Common myeloid progenitor, CD34-positive (primary cell): ENCODE results near the gene CNN2.

Experiments
- CTCF ChIA-PET: fragments of 350-600 bp; sonication (Branson Sonifier 250); formaldehyde crosslinking; loops from one replicate; lab custom pipeline; 2021; ENCODE audit warnings: antibody characterized with exemption; lab: Charles Lee
- POLR2A ChIA-PET: fragments of 350-600 bp; sonication (Branson Sonifier 250); formaldehyde crosslinking; loops from one replicate; lab custom pipeline; 2021; ENCODE audit warnings: antibody characterized with exemption; lab: Charles Lee
- DNase-seq, 3 donors: peaks; one replicate each; pipeline versions ENCODE4 v3.0.0 to v3.0.0-alpha.2; 2013
- H3K27ac ChIP-seq, 2 experiments: 1 replicate in 1 of 2; 2 replicates in 1 of 2; pipeline ENCODE4 v1.7.0; 2013; ENCODE audit warnings: inconsistent platforms in 2 of 2, low read length in 2 of 2, mild to moderate bottlenecking in 2 of 2, low read depth in 1 of 2, moderate library complexity in 1 of 2; ENCODE audit not compliant: severe bottlenecking in 2 of 2, insufficient read depth in 1 of 2, poor library complexity in 1 of 2
- H3K27me3 ChIP-seq, 5 experiments: replicated peaks in 2 of 5; 1 replicate in 3 of 5; 2 replicates in 2 of 5; pipeline versions ENCODE4 v1.6.1 to v1.7.0; 2013; ENCODE audit warnings: low read length in 4 of 5, mild to moderate bottlenecking in 2 of 5, moderate library complexity in 2 of 5, inconsistent platforms in 1 of 5; ENCODE audit not compliant: insufficient read depth in 5 of 5, control insufficient read depth in 4 of 5
- H3K36me3 ChIP-seq, 4 experiments: 1 replicate in 2 of 4; 2 replicates in 2 of 4; pipeline versions ENCODE4 v1.6.1 to v1.7.0; 2013; ENCODE audit warnings: low read length in 3 of 4, control low read depth in 1 of 4, mild to moderate bottlenecking in 1 of 4; ENCODE audit not compliant: control insufficient read depth in 4 of 4, insufficient read depth in 4 of 4
- H3K4me1 ChIP-seq, 4 experiments: 1 replicate in 3 of 4; 2 replicates in 1 of 4; pipeline versions ENCODE4 v1.6.1 to v1.7.1; 2013; ENCODE audit warnings: low read length in 3 of 4, mild to moderate bottlenecking in 3 of 4, control low read depth in 1 of 4, inconsistent platforms in 1 of 4, moderate library complexity in 1 of 4; ENCODE audit not compliant: control insufficient read depth in 4 of 4, insufficient read depth in 4 of 4; ENCODE audit errors: control extremely low read depth in 1 of 4
- H3K4me3 ChIP-seq, 7 experiments: 1 replicate in 4 of 7; 2 replicates in 3 of 7; pipeline versions ENCODE4 v1.5.1 to v1.7.0; 2013; ENCODE audit warnings: mild to moderate bottlenecking in 7 of 7, low read length in 6 of 7, moderate library complexity in 6 of 7, inconsistent platforms in 2 of 7, low read depth in 2 of 7, control low read depth in 1 of 7; ENCODE audit not compliant: insufficient read depth in 4 of 7, control insufficient read depth in 1 of 7; ENCODE audit errors: extremely low read depth in 1 of 7
- H3K9me3 ChIP-seq, 5 experiments: 1 replicate in 4 of 5; 2 replicates in 1 of 5; pipeline versions ENCODE4 v1.6.1 to v1.7.1; 2013; ENCODE audit warnings: low read length in 4 of 5, mild to moderate bottlenecking in 2 of 5, inconsistent platforms in 1 of 5, low read depth in 1 of 5, moderate library complexity in 1 of 5; ENCODE audit not compliant: control insufficient read depth in 4 of 5, insufficient read depth in 2 of 5; ENCODE audit errors: control extremely low read depth in 1 of 5
- WGBS: methylation state at CpG from one replicate; pipeline ENCODE4 v1.1.5; 2013; ENCODE audit not compliant: insufficient coverage; 5-methylcytosine and 5-hydroxymethylcytosine counted together

Gene CNN2

DNA sequence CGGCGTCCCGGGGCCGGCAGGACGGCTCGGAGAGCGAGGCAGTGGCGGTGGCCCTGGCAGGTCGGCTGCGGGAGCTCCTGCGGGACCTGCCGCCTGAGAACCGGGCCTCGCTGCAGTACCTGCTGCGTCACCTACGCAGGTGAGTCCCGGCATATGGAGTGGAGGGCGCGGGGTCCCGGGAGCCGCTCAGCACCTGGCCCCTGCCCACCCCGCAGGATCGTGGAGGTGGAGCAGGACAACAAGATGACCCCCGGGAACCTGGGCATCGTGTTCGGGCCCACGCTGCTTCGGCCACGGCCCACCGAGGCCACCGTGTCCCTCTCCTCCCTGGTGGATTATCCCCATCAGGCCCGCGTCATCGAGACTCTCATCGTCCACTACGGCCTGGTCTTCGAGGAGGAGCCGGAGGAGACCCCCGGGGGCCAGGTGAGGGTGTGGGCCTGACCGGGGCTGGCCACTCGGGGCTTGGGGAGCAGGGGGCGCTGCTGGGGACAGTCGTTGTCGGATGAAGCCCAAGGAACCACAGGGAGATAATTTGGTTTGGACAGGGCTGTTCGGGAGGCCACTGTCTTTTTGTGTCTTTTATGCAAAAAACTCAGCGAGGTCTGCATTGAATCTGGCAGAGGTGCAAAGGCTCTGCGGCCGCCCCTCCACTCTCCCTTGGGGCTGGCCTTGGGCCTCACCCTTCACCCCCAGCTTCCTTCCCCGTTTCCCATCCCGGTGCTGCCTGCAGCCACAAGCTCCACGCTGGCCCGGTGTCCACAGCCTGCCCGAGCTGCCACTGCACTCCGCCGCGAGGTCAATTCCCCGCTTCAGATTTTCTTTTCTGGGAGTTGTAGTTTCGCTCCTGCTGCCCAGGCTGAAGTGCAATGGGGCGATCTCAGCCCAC is 56.8 kb downstream of the CNN2 start:
- DNase-seq: no peak
- Histone ChIP-seq H3K4me3 (no peak overlapping the region), H3K36me3 (peaks cover 7 to 70% (median 56%) of the 10 kb centered on the region in 4 experiments), H3K4me1 (peaks cover 2 to 22% (median 22%) of the 10 kb centered on the region in 4 experiments), H3K27me3 (no peaks in the 10 kb centered on the region), H3K27ac (no peak overlapping the region), H3K9me3 (no peaks in the 10 kb centered on the region)
- CTCF ChIA-PET: interaction anchor here (1.0 to 1.6 kb wide), 2 partner anchors 11 to 15 kb away, joined by 3 to 4 read pairs; partner anchors contain the start of gene ARHGAP45
- POLR2A ChIA-PET: no interaction called here
- 94% methylated on average over 50 of the region's 59 CpGs for WGBS

DNA sequence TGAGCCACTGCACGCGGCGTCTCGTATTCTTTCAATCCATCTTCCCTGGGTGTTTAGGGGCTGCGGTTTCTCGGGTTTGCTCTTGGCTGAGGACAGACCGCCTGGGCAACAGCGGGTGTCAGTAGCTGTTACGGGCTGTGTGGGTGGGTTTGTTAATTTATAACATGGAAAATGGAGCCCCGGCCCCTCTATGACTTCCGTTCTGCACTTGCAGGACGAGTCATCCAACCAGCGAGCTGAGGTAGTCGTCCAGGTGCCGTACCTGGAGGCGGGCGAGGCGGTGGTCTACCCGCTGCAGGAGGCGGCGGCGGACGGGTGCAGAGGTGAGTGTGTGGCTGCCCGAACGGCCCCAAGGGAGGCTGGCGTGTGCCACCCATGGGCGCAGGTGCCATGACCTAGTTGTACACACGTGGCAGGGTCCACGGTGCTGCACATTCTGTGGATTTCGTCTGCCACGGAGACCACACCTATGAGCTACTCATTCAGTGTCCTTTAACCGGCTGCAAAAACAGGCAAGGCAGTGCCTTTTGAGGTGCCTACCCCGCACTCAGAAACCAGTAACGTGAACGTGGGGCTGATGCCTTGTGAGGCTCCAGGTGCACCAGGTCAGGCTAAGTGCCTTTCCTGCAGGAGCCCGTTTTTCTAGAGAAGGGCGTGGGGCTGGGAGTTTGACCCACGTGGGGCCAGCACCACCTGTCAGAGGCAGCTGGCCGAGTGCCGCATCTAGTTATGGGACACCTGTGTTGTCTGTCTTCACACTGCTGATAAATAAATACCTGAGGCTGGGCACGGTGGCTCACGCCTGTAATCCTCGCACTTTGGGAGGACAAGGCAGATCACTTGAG is 57.8 kb downstream of the CNN2 start:
- no peaks in the 10 kb centered on the region for H3K9me3 ChIP-seq
- no peak overlapping the region for H3K27ac ChIP-seq
- no peak for DNase-seq
- WGBS: 97% methylated on average over 36 of the region's 43 CpGs
- peaks cover 2 to 32% (median 32%) of the 10 kb centered on the region in 4 experiments for H3K4me1 ChIP-seq
- CTCF ChIA-PET: interaction anchor here (1.0 to 1.3 kb wide), 5 partner anchors 12 to 68 kb away, joined by 3 read pairs; no protein-coding TSS in a partner anchor
- H3K4me3 ChIP-seq: no peak overlapping the region
- no peaks in the 10 kb centered on the region for H3K27me3 ChIP-seq
- POLR2A ChIA-PET: no interaction called here
- H3K36me3 ChIP-seq: peaks cover 7 to 74% (median 59%) of the 10 kb centered on the region in 4 experiments

GRCh38 chr19:1085053-1085658 is 58.7 kb downstream of the CNN2 start:
- DNase-seq: no peak
- CTCF ChIA-PET: interaction anchor here (1.0 to 7.1 kb wide), 7 partner anchors 8 to 222 kb away, joined by 3 to 34 read pairs (median 3); partner anchors contain the start of gene ARHGAP45
- H3K4me3 ChIP-seq: no peak overlapping the region
- H3K27ac ChIP-seq: no peak overlapping the region
- 83% methylated on average over 5 of the region's 8 CpGs for WGBS
- H3K4me1 ChIP-seq: peaks cover 2 to 38% (median 37%) of the 10 kb centered on the region in 4 experiments
- peaks cover 7 to 70% (median 53%) of the 10 kb centered on the region in 4 experiments for H3K36me3 ChIP-seq
- no peaks in the 10 kb centered on the region for H3K9me3 ChIP-seq
- POLR2A ChIA-PET: no interaction called here
- no peaks in the 10 kb centered on the region for H3K27me3 ChIP-seq

- ChIA-PET CTCF (interaction anchor here (1.0 to 7.1 kb wide), 10 partner anchors 9 to 222 kb away, joined by 3 to 34 read pairs (median 4); partner anchors contain the start of gene ARHGAP45), POLR2A (no interaction called here)
- DNase-seq: no peak
- Histone ChIP-seq H3K27ac (no peak overlapping the region), H3K4me3 (no peak overlapping the region), H3K9me3 (no peaks in the 10 kb centered on the region), H3K36me3 (peaks cover 7 to 67% (median 49%) of the 10 kb centered on the region in 4 experiments), H3K4me1 (peaks cover 2 to 38% (median 37%) of the 10 kb centered on the region in 4 experiments), H3K27me3 (no peaks in the 10 kb centered on the region)
- 94% methylated on average over 32 of the region's 38 CpGs for WGBS
Measured at GRCh38 chr19:1085676-1086442, 59.5 kb downstream of the CNN2 start.

DNA sequence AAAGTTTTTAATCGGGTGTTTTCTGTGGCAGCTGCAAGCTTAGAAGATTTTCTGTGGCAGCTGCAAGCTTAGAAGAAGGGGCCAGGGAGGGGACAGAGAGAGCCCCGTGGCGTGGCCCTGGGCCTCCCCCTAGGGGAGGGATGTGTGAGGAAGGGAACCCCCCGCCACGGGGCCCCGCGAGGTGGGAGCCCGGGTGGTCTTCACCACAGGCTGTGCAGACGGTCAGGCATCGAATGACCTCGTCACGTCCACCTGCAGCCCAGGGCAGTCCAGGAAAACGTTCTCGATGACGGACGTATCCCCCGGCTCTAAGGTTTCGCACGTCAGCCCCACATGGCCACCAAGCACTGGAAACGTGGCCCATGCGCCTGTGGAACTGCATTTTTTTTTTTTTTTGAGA is 60.2 kb downstream of the CNN2 start:
- H3K36me3 ChIP-seq: peaks cover 9 to 66% (median 48%) of the 10 kb centered on the region in 4 experiments
- no peak overlapping the region for H3K4me3 ChIP-seq
- WGBS: 86% methylated on average over 19 of the region's 21 CpGs
- POLR2A ChIA-PET: no interaction called here
- CTCF ChIA-PET: interaction anchor here (1.0 to 7.1 kb wide), 8 partner anchors 9 to 223 kb away, joined by 3 to 34 read pairs (median 4); partner anchors contain the start of gene ARHGAP45
- no peaks in the 10 kb centered on the region for H3K9me3 ChIP-seq
- H3K27me3 ChIP-seq: no peaks in the 10 kb centered on the region
- H3K27ac ChIP-seq: no peak overlapping the region
- DNase-seq: no peak
- peaks cover 2 to 38% (median 37%) of the 10 kb centered on the region in 4 experiments for H3K4me1 ChIP-seq
